ENCODE measurements around the gene ARHGAP23. TPM values are rescaled to one million over a fixed set of nuclear protein-coding genes. Genes with fewer than 3 reads are reported as not detected.
A peak's percentile ranks its signal among the peaks of the same experiment; 100 is the strongest.

ARHGAP23 gene
- total RNA-seq, 5 donors from 2014 or later (not counting 1 experiment from before 2014, with no cell fraction given), result 0.40 to 1.2 (median 0.61) TPM

GRCh38 chr17:38453951-38454421 is 25.7 kb downstream of the ARHGAP23 start:
- Mint-ChIP-seq H3K4me1 (peaks cover 17 to 22% (median 19%) of the 10 kb centered on the region in 3 donors), H3K27me3 (peaks cover 31 to 58% of the 10 kb centered on the region in 2 donors), H3K4me3 (peak overlapping the region in 1 of 3 donors; percentile 47), H3K36me3 (no peaks in the 10 kb centered on the region), H3K27ac (no peak overlapping the region), H3K9me3 (no peaks in the 10 kb centered on the region)
- Histone ChIP-seq H3K4me3 (ENCODE audit: control insufficient read depth in 1 of 2, extremely low read depth in 1 of 2, low read length in 1 of 2) (peak overlapping the region in 1 of 2 donors; percentile 11), H3K27ac (ENCODE audit: low read length) (no peak overlapping the region), H3K9me3 (no peaks in the 10 kb centered on the region), H3K36me3 (ENCODE audit: control insufficient read depth in 2 of 2, extremely low read depth in 1 of 2, insufficient read depth in 1 of 2, low read length in 1 of 2) (no peaks in the 10 kb centered on the region), H3K4me1 (ENCODE audit: control insufficient read depth in 1 of 2, extremely low read depth in 1 of 2, insufficient read depth in 2 of 2, low read length in 2 of 2) (peaks cover 4 to 8% of the 10 kb centered on the region in 2 experiments), H3K27me3 (replicated peaks in 1 of 2; ENCODE audit: control insufficient read depth in 2 of 2, extremely low read depth in 1 of 2, insufficient read depth in 2 of 2, low read length in 1 of 2) (peaks cover 0 to 65% of the 10 kb centered on the region in 2 experiments)
- DNase-seq, result no peak
- WGBS (ENCODE audit: insufficient coverage), result 5% methylated on average over 44 of the region's 44 CpGs
- ChIA-PET POLR2A (no interaction called here), CTCF (no interaction called here)
- no peak for ATAC-seq (replicated peaks in 1 of 4)

- ChIA-PET CTCF (no interaction called here), POLR2A (no interaction called here)
Observed at GRCh38 chr17:38454532-38454931, 26.3 kb downstream of the ARHGAP23 start.

GRCh38 chr17:38455288-38455915 is 27.1 kb downstream of the ARHGAP23 start:
- no peak overlapping the region for H3K27ac ChIP-seq (ENCODE audit: low read length)
- H3K4me1 Mint-ChIP-seq, result peaks cover 17 to 22% (median 19%) of the 10 kb centered on the region in 3 donors
- 61% methylated on average over 7 of the region's 8 CpGs for WGBS (ENCODE audit: insufficient coverage)
- H3K4me3 ChIP-seq (ENCODE audit: control insufficient read depth in 1 of 2, extremely low read depth in 1 of 2, low read length in 1 of 2), result no peak overlapping the region
- no peaks in the 10 kb centered on the region for H3K36me3 Mint-ChIP-seq
- H3K4me3 Mint-ChIP-seq, result no peak overlapping the region
- DNase-seq (no peak), ATAC-seq (replicated peaks in 1 of 4) (no peak)
- H3K36me3 ChIP-seq (ENCODE audit: control insufficient read depth in 2 of 2, extremely low read depth in 1 of 2, insufficient read depth in 1 of 2, low read length in 1 of 2), result no peaks in the 10 kb centered on the region
- ChIA-PET CTCF (no interaction called here), POLR2A (no interaction called here)
- H3K4me1 ChIP-seq (ENCODE audit: control insufficient read depth in 1 of 2, extremely low read depth in 1 of 2, insufficient read depth in 2 of 2, low read length in 2 of 2), result peaks cover 4 to 8% of the 10 kb centered on the region in 2 experiments
- no peak overlapping the region for H3K27ac Mint-ChIP-seq
- H3K27me3 Mint-ChIP-seq, result peaks cover 27 to 53% of the 10 kb centered on the region in 2 donors
- peaks cover 0 to 60% of the 10 kb centered on the region in 2 experiments for H3K27me3 ChIP-seq (replicated peaks in 1 of 2; ENCODE audit: control insufficient read depth in 2 of 2, extremely low read depth in 1 of 2, insufficient read depth in 2 of 2, low read length in 1 of 2)
- no peaks in the 10 kb centered on the region for H3K9me3 ChIP-seq
- no peaks in the 10 kb centered on the region for H3K9me3 Mint-ChIP-seq

More at GRCh38 chr17:38454532-38454931, 26.3 kb downstream of the ARHGAP23 start:
- ATAC-seq (replicated peaks in 1 of 4) (no peak), DNase-seq (no peak)
- Histone ChIP-seq H3K36me3 (ENCODE audit: control insufficient read depth in 2 of 2, extremely low read depth in 1 of 2, insufficient read depth in 1 of 2, low read length in 1 of 2) (no peaks in the 10 kb centered on the region), H3K27me3 (replicated peaks in 1 of 2; ENCODE audit: control insufficient read depth in 2 of 2, extremely low read depth in 1 of 2, insufficient read depth in 2 of 2, low read length in 1 of 2) (peaks cover 0 to 63% of the 10 kb centered on the region in 2 experiments), H3K4me1 (ENCODE audit: control insufficient read depth in 1 of 2, extremely low read depth in 1 of 2, insufficient read depth in 2 of 2, low read length in 2 of 2) (peaks cover 4 to 8% of the 10 kb centered on the region in 2 experiments), H3K27ac (ENCODE audit: low read length) (no peak overlapping the region), H3K9me3 (no peaks in the 10 kb centered on the region), H3K4me3 (ENCODE audit: control insufficient read depth in 1 of 2, extremely low read depth in 1 of 2, low read length in 1 of 2) (no peak overlapping the region)
- Mint-ChIP-seq H3K36me3 (no peaks in the 10 kb centered on the region), H3K27ac (no peak overlapping the region), H3K27me3 (peaks cover 29 to 55% of the 10 kb centered on the region in 2 donors), H3K4me1 (peaks cover 17 to 22% (median 19%) of the 10 kb centered on the region in 3 donors), H3K9me3 (no peaks in the 10 kb centered on the region), H3K4me3 (peak overlapping the region in 1 of 3 donors; percentile 47)
- 58% methylated on average over 8 of the region's 12 CpGs for WGBS (ENCODE audit: insufficient coverage)

- Histone ChIP-seq H3K9me3 (no peaks in the 10 kb centered on the region), H3K36me3 (ENCODE audit: control insufficient read depth in 2 of 2, extremely low read depth in 1 of 2, insufficient read depth in 1 of 2, low read length in 1 of 2) (no peaks in the 10 kb centered on the region), H3K4me1 (ENCODE audit: control insufficient read depth in 1 of 2, extremely low read depth in 1 of 2, insufficient read depth in 2 of 2, low read length in 2 of 2) (peaks cover 4 to 8% of the 10 kb centered on the region in 2 experiments), H3K4me3 (ENCODE audit: control insufficient read depth in 1 of 2, extremely low read depth in 1 of 2, low read length in 1 of 2) (no peak overlapping the region), H3K27ac (ENCODE audit: low read length) (no peak overlapping the region), H3K27me3 (replicated peaks in 1 of 2; ENCODE audit: control insufficient read depth in 2 of 2, extremely low read depth in 1 of 2, insufficient read depth in 2 of 2, low read length in 1 of 2) (peaks cover 0 to 52% of the 10 kb centered on the region in 2 experiments)
- Mint-ChIP-seq H3K4me1 (peaks cover 17 to 22% (median 19%) of the 10 kb centered on the region in 3 donors), H3K27ac (no peak overlapping the region), H3K9me3 (no peaks in the 10 kb centered on the region), H3K36me3 (no peaks in the 10 kb centered on the region), H3K27me3 (peaks cover 27 to 49% of the 10 kb centered on the region in 2 donors), H3K4me3 (no peak overlapping the region)
- ATAC-seq (replicated peaks in 1 of 4) (no peak), DNase-seq (no peak)
- ChIA-PET CTCF (no interaction called here), POLR2A (no interaction called here)
- WGBS (ENCODE audit: insufficient coverage), result 73% methylated on average over 4 of the region's 9 CpGs
Observed at GRCh38 chr17:38456031-38456815, 28.0 kb downstream of the ARHGAP23 start.

GRCh38 chr17:38457577-38458371 is 29.5 kb downstream of the ARHGAP23 start:
- Mint-ChIP-seq H3K27ac (no peak overlapping the region), H3K4me3 (no peak overlapping the region), H3K9me3 (no peaks in the 10 kb centered on the region), H3K27me3 (peaks cover 20 to 37% of the 10 kb centered on the region in 2 donors), H3K36me3 (no peaks in the 10 kb centered on the region), H3K4me1 (peaks cover 13 to 16% (median 13%) of the 10 kb centered on the region in 3 donors)
- Histone ChIP-seq H3K4me1 (ENCODE audit: control insufficient read depth in 1 of 2, extremely low read depth in 1 of 2, insufficient read depth in 2 of 2, low read length in 2 of 2) (peaks cover 4 to 8% of the 10 kb centered on the region in 2 experiments), H3K27me3 (replicated peaks in 1 of 2; ENCODE audit: control insufficient read depth in 2 of 2, extremely low read depth in 1 of 2, insufficient read depth in 2 of 2, low read length in 1 of 2) (peaks cover 0 to 41% of the 10 kb centered on the region in 2 experiments), H3K4me3 (ENCODE audit: control insufficient read depth in 1 of 2, extremely low read depth in 1 of 2, low read length in 1 of 2) (no peak overlapping the region), H3K27ac (ENCODE audit: low read length) (no peak overlapping the region), H3K36me3 (ENCODE audit: control insufficient read depth in 2 of 2, extremely low read depth in 1 of 2, insufficient read depth in 1 of 2, low read length in 1 of 2) (no peaks in the 10 kb centered on the region), H3K9me3 (no peaks in the 10 kb centered on the region)
- CTCF ChIA-PET, result no interaction called here
- DNase-seq, result no peak
- WGBS (ENCODE audit: insufficient coverage), result 89% methylated on average over 16 of the region's 18 CpGs
- ATAC-seq (replicated peaks in 1 of 4), result no peak
- POLR2A ChIA-PET, result interaction anchor here in 1 of 2 donors (0.6 kb wide), 1 partner anchor 68 kb away, joined by 3 read pairs; no protein-coding TSS in a partner anchor

- no peaks in the 10 kb centered on the region for H3K9me3 ChIP-seq
- ATAC-seq (replicated peaks in 1 of 4) (no peak), DNase-seq (no peak)
- no peak overlapping the region for H3K27ac ChIP-seq (ENCODE audit: low read length)
- CTCF ChIA-PET, result interaction anchor here in 1 of 2 donors (0.8 kb wide), 1 partner anchor 100 kb away, joined by 3 read pairs; no protein-coding TSS in a partner anchor
- H3K9me3 Mint-ChIP-seq, result no peaks in the 10 kb centered on the region
- peaks cover 14 to 33% of the 10 kb centered on the region in 2 donors for H3K27me3 Mint-ChIP-seq
- H3K27me3 ChIP-seq (replicated peaks in 1 of 2; ENCODE audit: control insufficient read depth in 2 of 2, extremely low read depth in 1 of 2, insufficient read depth in 2 of 2, low read length in 1 of 2), result peaks cover 0 to 35% of the 10 kb centered on the region in 2 experiments
- no peaks in the 10 kb centered on the region for H3K36me3 Mint-ChIP-seq
- POLR2A ChIA-PET, result no interaction called here
- 87% methylated on average over 4 of the region's 6 CpGs for WGBS (ENCODE audit: insufficient coverage)
- H3K4me3 Mint-ChIP-seq, result no peak overlapping the region
- no peaks in the 10 kb centered on the region for H3K36me3 ChIP-seq (ENCODE audit: control insufficient read depth in 2 of 2, extremely low read depth in 1 of 2, insufficient read depth in 1 of 2, low read length in 1 of 2)
- H3K4me1 ChIP-seq (ENCODE audit: control insufficient read depth in 1 of 2, extremely low read depth in 1 of 2, insufficient read depth in 2 of 2, low read length in 2 of 2), result peaks cover 4% of the 10 kb centered on the region in 2 experiments
- H3K27ac Mint-ChIP-seq, result no peak overlapping the region
- H3K4me1 Mint-ChIP-seq, result peaks cover 6 to 10% (median 6%) of the 10 kb centered on the region in 3 donors
- H3K4me3 ChIP-seq (ENCODE audit: control insufficient read depth in 1 of 2, extremely low read depth in 1 of 2, low read length in 1 of 2), result no peak overlapping the region
Observed at GRCh38 chr17:38458521-38458920, 30.3 kb downstream of the ARHGAP23 start.

Measured in T-cell (primary cell).